ENCODE data around the gene DFFB. TPM values are rescaled to one million over a fixed set of nuclear protein-coding genes. Genes with fewer than 3 reads are reported as not detected.
A peak's percentile ranks its signal among the peaks of the same experiment; 100 is the strongest.

DFFB gene
- polyA plus RNA-seq, 3 donors = 5.9 to 14.7 (median 6.6) TPM

DNA sequence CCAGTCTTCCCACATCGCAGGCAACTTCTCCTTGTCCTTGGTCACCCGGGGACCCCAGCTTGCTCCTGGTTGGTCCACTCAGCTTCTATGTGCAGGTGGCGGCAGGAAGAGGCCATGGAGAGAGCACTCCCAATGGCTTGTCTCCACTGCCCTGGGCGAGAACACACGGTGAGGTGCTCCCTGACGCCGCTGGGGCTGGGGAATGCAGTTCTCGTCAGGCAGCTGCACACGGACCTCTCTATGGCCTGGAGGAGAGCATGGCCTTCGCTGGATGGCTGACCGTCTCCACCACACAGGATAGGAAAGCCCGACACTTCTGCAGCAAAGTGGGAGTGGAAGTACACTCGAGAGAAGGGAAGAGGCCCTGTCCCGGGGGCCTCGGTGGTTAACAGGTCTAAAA, 31.0 kb downstream of the DFFB start:
- peaks cover 25% of the 10 kb centered on the region for H3K4me1 Mint-ChIP-seq
- intact Hi-C loops (cut with micrococcal nuclease) = no loop called here
- no peak overlapping the region for H3K4me3 Mint-ChIP-seq
- H3K36me3 Mint-ChIP-seq = peaks cover 57 to 73% of the 10 kb centered on the region in 2 donors
- TF ChIP-seq, protein P1, sequence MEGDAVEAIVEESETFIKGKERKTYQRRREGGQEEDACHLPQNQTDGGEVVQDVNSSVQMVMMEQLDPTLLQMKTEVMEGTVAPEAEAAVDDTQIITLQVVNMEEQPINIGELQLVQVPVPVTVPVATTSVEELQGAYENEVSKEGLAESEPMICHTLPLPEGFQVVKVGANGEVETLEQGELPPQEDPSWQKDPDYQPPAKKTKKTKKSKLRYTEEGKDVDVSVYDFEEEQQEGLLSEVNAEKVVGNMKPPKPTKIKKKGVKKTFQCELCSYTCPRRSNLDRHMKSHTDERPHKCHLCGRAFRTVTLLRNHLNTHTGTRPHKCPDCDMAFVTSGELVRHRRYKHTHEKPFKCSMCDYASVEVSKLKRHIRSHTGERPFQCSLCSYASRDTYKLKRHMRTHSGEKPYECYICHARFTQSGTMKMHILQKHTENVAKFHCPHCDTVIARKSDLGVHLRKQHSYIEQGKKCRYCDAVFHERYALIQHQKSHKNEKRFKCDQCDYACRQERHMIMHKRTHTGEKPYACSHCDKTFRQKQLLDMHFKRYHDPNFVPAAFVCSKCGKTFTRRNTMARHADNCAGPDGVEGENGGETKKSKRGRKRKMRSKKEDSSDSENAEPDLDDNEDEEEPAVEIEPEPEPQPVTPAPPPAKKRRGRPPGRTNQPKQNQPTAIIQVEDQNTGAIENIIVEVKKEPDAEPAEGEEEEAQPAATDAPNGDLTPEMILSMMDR (IDR thresholded peaks at IDR 0.05) = no peak
- Histone ChIP-seq H3K4me3 (replicated peaks in 1 of 3; ENCODE audit: low read depth in 2 of 3, low read length in 3 of 3) (no peak overlapping the region), H3K9me3 (replicated peaks in 1 of 2; ENCODE audit: control insufficient read depth in 1 of 2, insufficient read depth in 1 of 2, low read length in 2 of 2) (no peaks in the 10 kb centered on the region), H4K20me1 (ENCODE audit: insufficient read depth, low read length) (no peaks in the 10 kb centered on the region), H2AFZ (ENCODE audit: insufficient read depth, low read depth, low read length, poor library complexity, severe bottlenecking) (no peak overlapping the region), H3K27me3 (ENCODE audit: control insufficient read depth in 2 of 2, insufficient read depth in 2 of 2, low read length in 2 of 2) (no peaks in the 10 kb centered on the region), H3K27ac (ENCODE audit: low read depth in 1 of 2, low read length in 2 of 2) (no peak overlapping the region), H3K36me3 (replicated peaks in 1 of 2; ENCODE audit: control insufficient read depth in 1 of 2, insufficient read depth in 2 of 2, low read length in 2 of 2) (peaks cover 38 to 67% of the 10 kb centered on the region in 2 donors), H3K4me2 (replicated peaks; ENCODE audit: extremely low read depth, low read length, poor library complexity, severe bottlenecking) (no peak overlapping the region), H3K79me2 (ENCODE audit: insufficient read depth, low read length) (peaks cover 7% of the 10 kb centered on the region), H3K4me1 (ENCODE audit: control insufficient read depth in 1 of 2, insufficient read depth in 2 of 2, low read length in 2 of 2) (peaks cover 28 to 33% of the 10 kb centered on the region in 2 donors), H3K9ac (ENCODE audit: insufficient read depth, low read length, poor library complexity, severe bottlenecking) (no peak overlapping the region)
- no peaks in the 10 kb centered on the region for H3K9me3 Mint-ChIP-seq
- H3K27me3 Mint-ChIP-seq (ENCODE audit: low read depth in 3 of 3) = peaks cover 0 to 2% (median 0%) of the 10 kb centered on the region in 3 donors
- 87% methylated on average over 15 of the region's 15 CpGs for WGBS (ENCODE audit: insufficient coverage)
- no peak overlapping the region for H3K27ac Mint-ChIP-seq
- DNase-seq = no peak

GRCh38 chr1:3889936-3890335, 32.7 kb downstream of the DFFB start:
- Histone ChIP-seq H3K27me3 (ENCODE audit: control insufficient read depth in 2 of 2, insufficient read depth in 2 of 2, low read length in 2 of 2) (no peaks in the 10 kb centered on the region), H2AFZ (ENCODE audit: insufficient read depth, low read depth, low read length, poor library complexity, severe bottlenecking) (no peak overlapping the region), H3K4me2 (replicated peaks; ENCODE audit: extremely low read depth, low read length, poor library complexity, severe bottlenecking) (peak overlapping the region; percentile 73), H3K36me3 (replicated peaks in 1 of 2; ENCODE audit: control insufficient read depth in 1 of 2, insufficient read depth in 2 of 2, low read length in 2 of 2) (peaks cover 35 to 56% of the 10 kb centered on the region in 2 donors), H4K20me1 (ENCODE audit: insufficient read depth, low read length) (peaks cover 6% of the 10 kb centered on the region), H3K27ac (ENCODE audit: low read depth in 1 of 2, low read length in 2 of 2) (peak overlapping the region; percentile 63 to 81), H3K79me2 (ENCODE audit: insufficient read depth, low read length) (peaks cover 21% of the 10 kb centered on the region), H3K9me3 (replicated peaks in 1 of 2; ENCODE audit: control insufficient read depth in 1 of 2, insufficient read depth in 1 of 2, low read length in 2 of 2) (no peaks in the 10 kb centered on the region), H3K4me3 (replicated peaks in 1 of 3; ENCODE audit: low read depth in 2 of 3, low read length in 3 of 3) (peak overlapping the region in 1 of 3 experiments; percentile 62), H3K4me1 (ENCODE audit: control insufficient read depth in 1 of 2, insufficient read depth in 2 of 2, low read length in 2 of 2) (peaks cover 31 to 38% of the 10 kb centered on the region in 2 donors), H3K9ac (ENCODE audit: insufficient read depth, low read length, poor library complexity, severe bottlenecking) (no peak overlapping the region)
- TF ChIP-seq, protein P1 (IDR thresholded peaks at IDR 0.05) = no peak
- peak; percentile 21 to 31 (median 30) for DNase-seq
- intact Hi-C loops (cut with micrococcal nuclease) = loop anchor here in 1 of 2 donors (10.0 kb wide), 1 partner anchor 235 kb away; the partner anchor contains the start of genes TP73 and WRAP73
- H3K4me3 Mint-ChIP-seq = peak overlapping the region; percentile 59 to 80
- H3K36me3 Mint-ChIP-seq = peaks cover 46 to 64% of the 10 kb centered on the region in 2 donors
- WGBS (ENCODE audit: insufficient coverage) = 92% methylated on average over 2 of the region's 14 CpGs
- H3K9me3 Mint-ChIP-seq = peaks cover 0 to 3% (median 0%) of the 10 kb centered on the region in 7 donors
- H3K4me1 Mint-ChIP-seq = peaks cover 26% of the 10 kb centered on the region
- peaks cover 0 to 2% (median 0%) of the 10 kb centered on the region in 3 donors for H3K27me3 Mint-ChIP-seq (ENCODE audit: low read depth in 3 of 3)
- H3K27ac Mint-ChIP-seq = peak overlapping the region; percentile 70 to 94 (median 89)

All from CD14-positive monocyte (primary cell).